ENCODE measurements around the gene TNRC6B.

The TNRC6B gene

GRCh38 chr22:40243891-40244290, 66.2 kb downstream of the TNRC6B start:
- DNase-seq, result peak in 1 of 2 donors; percentile 46

GRCh38 chr22:40244586-40244985, 66.9 kb downstream of the TNRC6B start:
- no peak for DNase-seq

- DNase-seq, result peak; percentile 62 to 72
Observed at GRCh38 chr22:40247976-40248375, 70.3 kb downstream of the TNRC6B start.

- no peak for DNase-seq
Observed at GRCh38 chr22:40249286-40249685, 71.6 kb downstream of the TNRC6B start.

GRCh38 chr22:40250608-40251007, 72.9 kb downstream of the TNRC6B start:
- no peak for DNase-seq

- no peak for DNase-seq
Observed at GRCh38 chr22:40251106-40251505, 73.4 kb downstream of the TNRC6B start.

GRCh38 chr22:40252146-40252545, 74.4 kb downstream of the TNRC6B start:
- DNase-seq, result no peak

- DNase-seq, result no peak
Observed at GRCh38 chr22:40256516-40256915, 78.8 kb downstream of the TNRC6B start.

- DNase-seq, result no peak
Observed at GRCh38 chr22:40258017-40258416, 80.3 kb downstream of the TNRC6B start.

GRCh38 chr22:40258501-40258915, 80.8 kb downstream of the TNRC6B start:
- no peak for DNase-seq

GRCh38 chr22:40261783-40262182, 84.1 kb downstream of the TNRC6B start:
- DNase-seq, result no peak

- peak in 1 of 2 donors; percentile 33 for DNase-seq
Observed at GRCh38 chr22:40263191-40263590, 85.5 kb downstream of the TNRC6B start.

GRCh38 chr22:40265783-40266182, 88.1 kb downstream of the TNRC6B start:
- DNase-seq, result peak in 1 of 2 donors; percentile 6

GRCh38 chr22:40270031-40270430, 92.3 kb downstream of the TNRC6B start:
- no peak for DNase-seq

GRCh38 chr22:40270748-40271373, 93.1 kb downstream of the TNRC6B start:
- DNase-seq, result no peak

- no peak for DNase-seq
Observed at GRCh38 chr22:40271440-40271839, 93.7 kb downstream of the TNRC6B start.

- DNase-seq, result no peak
Observed at GRCh38 chr22:40273319-40273718, 95.6 kb downstream of the TNRC6B start.

GRCh38 chr22:40276996-40277823, 99.5 kb downstream of the TNRC6B start:
- DNase-seq, result no peak

- peak in 1 of 2 donors; percentile 36 for DNase-seq
Observed at GRCh38 chr22:40279017-40279416, 101.3 kb downstream of the TNRC6B start.

GRCh38 chr22:40281717-40282116, 104.0 kb downstream of the TNRC6B start:
- DNase-seq, result no peak

GRCh38 chr22:40285513-40285912, 107.8 kb downstream of the TNRC6B start:
- DNase-seq, result no peak

GRCh38 chr22:40289991-40290459, 112.3 kb downstream of the TNRC6B start:
- DNase-seq, result peak; percentile 51 to 72

- no peak for DNase-seq
Observed at GRCh38 chr22:40290516-40290915, 112.8 kb downstream of the TNRC6B start.

- no peak for DNase-seq
Observed at GRCh38 chr22:40294696-40295095, 117.0 kb downstream of the TNRC6B start.
